Upper lobe of left lung (tissue), 6 donors: ENCODE results near the gene UBE2L6. TPM values are rescaled to one million over a fixed set of nuclear protein-coding genes. Genes with fewer than 3 reads are reported as not detected.

ENCODE experiments used
- ATAC-seq, 2 donors: fragments of 200-7000 bp; cut with Tn5 transposase; one replicate each; pipeline ENCODE4 v1.9.1; 2022; ENCODE audit warnings: mild to moderate bottlenecking in 2 of 2, moderate library complexity in 2 of 2; ENCODE audit not compliant: low FRiP score in 2 of 2
- DNase-seq, 2 donors: peaks; one replicate each; pipeline ENCODE4 v3.0.0-alpha.2; 2019 to 2020
- H3K27ac ChIP-seq, 4 donors: fragments of 200-600 bp; sonication (generic); one replicate each; pipeline ENCODE4 v1.5.1; 2016 to 2019
- H3K27me3 ChIP-seq, 4 donors: fragments of 200-600 bp; sonication (generic); one replicate each; pipeline ENCODE4 v1.5.1; 2017 to 2019
- H3K36me3 ChIP-seq, 4 donors: fragments of 200-600 bp; sonication (generic); one replicate each; pipeline ENCODE4 v1.5.1; 2016 to 2019
- H3K4me1 ChIP-seq, 4 donors: fragments of 200-600 bp; sonication (generic); one replicate each; pipeline ENCODE4 v1.5.1; 2018 to 2019
- H3K4me3 ChIP-seq, 4 donors: fragments of 200-600 bp; sonication (generic); one replicate each; pipeline ENCODE4 v1.5.1; 2017 to 2019; ENCODE audit warnings: mild to moderate bottlenecking in 2 of 4, moderate library complexity in 1 of 4
- H3K9me3 ChIP-seq, 4 donors: fragments of 200-600 bp; sonication (generic); one replicate each; pipeline ENCODE4 v1.5.1; 2018 to 2019
- CTCF ChIP-seq, 6 experiments: fragments of 450-650 bp in 4 of 6; fragments of 200-600 bp in 2 of 6; sonication (generic) in 2 of 6; IDR thresholded peaks; one replicate each; pipeline ENCODE4 v1.5.1; 2016 to 2019; ENCODE audit warnings: antibody characterized with exemption in 6 of 6
- EP300 ChIP-seq, 4 donors: sonication (generic); formaldehyde crosslinking; IDR thresholded peaks; one replicate each; pipeline ENCODE4 v1.5.1; 2017; ENCODE audit warnings: antibody characterized with exemption in 4 of 4, control low read depth in 2 of 4
- POLR2A ChIP-seq, 4 donors: fragments of 450-650 bp; IDR thresholded peaks; one replicate each; pipeline ENCODE4 v1.5.1; 2016 to 2017; ENCODE audit warnings: antibody characterized with exemption in 4 of 4, mild to moderate bottlenecking in 2 of 4
- POLR2AphosphoS5 ChIP-seq, 2 donors: sonication (generic); formaldehyde crosslinking; IDR thresholded peaks; one replicate each; pipeline ENCODE4 v1.5.1; 2017; ENCODE audit warnings: antibody characterized with exemption in 2 of 2
- WGBS, 2 donors: methylation state at CpG; one replicate each; pipeline ENCODE4 v1.1.5; 2017 to 2018; 5-methylcytosine and 5-hydroxymethylcytosine counted together
- total RNA-seq, 6 donors: library from RNA; depleted of rRNA in 4 of 6; stranded (reverse); fragments of >200 nt in 4 of 6; gene quantifications; one replicate each; pipeline versions ENCODE4 v1.1.0 to v1.2.1, GENCODE V29; 2016 to 2021
- donor health status: DM: no; HTN: no; CAD: no; lungs with moderate emphysema.
- donor health status: DM: no; HTN: yes; CAD: no; lungs with severe emphysema.

The UBE2L6 gene
- total RNA-seq, 6 donors from 2014 or later: 39.8 to 142 (median 80.9) TPM

DNA sequence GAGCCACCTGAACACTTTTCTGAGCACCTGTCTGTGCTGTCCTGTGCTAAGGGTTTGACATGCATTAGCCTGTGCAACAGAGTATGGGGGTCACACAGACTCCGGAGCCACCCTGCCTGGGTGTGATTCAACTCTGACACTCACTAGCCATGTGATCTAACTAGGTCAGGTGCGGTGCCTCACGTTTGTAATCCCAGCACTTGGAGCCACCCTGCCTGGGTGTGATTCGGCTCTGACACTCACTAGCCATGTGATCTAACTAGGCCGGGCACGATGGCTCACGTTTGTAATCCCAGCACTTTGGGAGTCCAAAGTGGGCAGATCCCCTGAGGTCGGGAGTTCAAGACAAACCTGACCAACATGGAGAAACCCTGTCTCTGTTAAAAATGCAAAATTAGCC is 11.4 kb downstream of the UBE2L6 start:
- H3K9me3 ChIP-seq: no peaks in the 10 kb centered on the region
- H3K4me3 ChIP-seq: no peak overlapping the region
- no peaks in the 10 kb centered on the region for H3K27me3 ChIP-seq
- no peak for ATAC-seq
- WGBS, 2 donors: 87 to 88% methylated on average over 8 of the region's 8 CpGs
- no peak for TF ChIP-seq POLR2A (IDR thresholded peaks at IDR 0.05)
- no peak overlapping the region for H3K27ac ChIP-seq
- DNase-seq: no peak
- no peaks in the 10 kb centered on the region for H3K4me1 ChIP-seq
- H3K36me3 ChIP-seq: peaks cover 27 to 92% (median 83%) of the 10 kb centered on the region in 4 donors

- no peaks in the 10 kb centered on the region for H3K4me1 ChIP-seq
- DNase-seq: no peak
- no peaks in the 10 kb centered on the region for H3K27me3 ChIP-seq
- ATAC-seq: no peak
- no peak overlapping the region for H3K4me3 ChIP-seq
- no peaks in the 10 kb centered on the region for H3K9me3 ChIP-seq
- WGBS, 2 donors: 85 to 93% methylated on average over 2 of the region's 2 CpGs
- peaks cover 34 to 98% (median 89%) of the 10 kb centered on the region in 4 donors for H3K36me3 ChIP-seq
- TF ChIP-seq POLR2A (IDR thresholded peaks at IDR 0.05) (no peak), POLR2AphosphoS5 (IDR thresholded peaks at IDR 0.05) (no peak), EP300 (IDR thresholded peaks at IDR 0.05) (no peak), CTCF (IDR thresholded peaks at IDR 0.05) (no peak)
- no peak overlapping the region for H3K27ac ChIP-seq
These were observed 12.1 kb downstream of the UBE2L6 start for GRCh38 chr11:57555393-57555792.

DNA sequence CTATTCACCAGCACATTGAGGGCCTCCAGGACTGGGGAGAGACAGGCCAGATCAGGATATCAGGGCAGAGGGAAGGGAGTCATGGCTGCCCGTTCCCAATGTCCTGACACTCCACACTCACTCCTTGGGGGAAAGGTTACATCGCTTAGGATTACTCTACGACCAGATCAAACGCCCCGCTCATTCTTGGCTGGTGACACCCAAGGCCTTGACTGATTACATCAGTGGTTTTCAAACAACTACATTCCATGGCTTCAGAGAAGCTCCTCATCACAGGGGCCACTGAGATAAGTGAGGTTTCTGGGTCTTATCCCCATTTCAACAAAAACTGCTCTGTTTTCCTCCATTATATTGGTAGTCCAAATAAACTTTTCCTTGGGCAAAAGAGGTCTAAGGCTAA is 15.0 kb downstream of the UBE2L6 start:
- 75 to 97% methylated on average over 5 of the region's 5 CpGs for WGBS, 2 donors
- H3K27ac ChIP-seq: no peak overlapping the region
- no peak for DNase-seq
- no peaks in the 10 kb centered on the region for H3K27me3 ChIP-seq
- no peaks in the 10 kb centered on the region for H3K4me1 ChIP-seq
- H3K36me3 ChIP-seq: peaks cover 37 to 100% (median 92%) of the 10 kb centered on the region in 4 donors
- no peaks in the 10 kb centered on the region for H3K9me3 ChIP-seq
- TF ChIP-seq POLR2AphosphoS5 (IDR thresholded peaks at IDR 0.05): no peak
- no peak for TF ChIP-seq EP300 (IDR thresholded peaks at IDR 0.05)
- TF ChIP-seq POLR2A (IDR thresholded peaks at IDR 0.05): no peak
- TF ChIP-seq CTCF (IDR thresholded peaks at IDR 0.05): no peak
- ATAC-seq: no peak
- H3K4me3 ChIP-seq: no peak overlapping the region

DNA sequence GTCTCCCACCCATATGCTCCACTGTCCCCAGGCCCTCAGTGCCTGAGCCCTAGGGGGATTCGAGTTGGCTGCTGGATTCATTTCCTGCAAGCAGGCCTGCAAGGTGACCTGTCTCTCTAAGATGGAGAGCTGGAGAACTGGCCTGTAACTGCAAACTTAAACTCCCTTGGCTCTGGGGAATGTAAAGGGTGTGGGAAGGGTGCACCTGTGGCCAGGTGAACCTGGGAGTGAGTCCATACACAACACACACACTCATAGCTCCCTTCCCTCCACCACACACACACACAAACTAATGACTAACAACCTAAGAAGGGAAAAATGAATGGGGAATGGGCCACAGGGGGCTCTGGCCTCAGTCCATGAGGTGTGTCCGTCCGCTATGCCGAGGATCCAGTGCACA is 15.5 kb downstream of the UBE2L6 start:
- WGBS, 2 donors: 94 to 97% methylated on average over 4 of the region's 4 CpGs
- H3K27me3 ChIP-seq: no peaks in the 10 kb centered on the region
- H3K27ac ChIP-seq: no peak overlapping the region
- DNase-seq (no peak), ATAC-seq (no peak)
- TF ChIP-seq CTCF (IDR thresholded peaks at IDR 0.05): no peak
- TF ChIP-seq POLR2A (IDR thresholded peaks at IDR 0.05): no peak
- TF ChIP-seq POLR2AphosphoS5 (IDR thresholded peaks at IDR 0.05): no peak
- TF ChIP-seq EP300 (IDR thresholded peaks at IDR 0.05): no peak
- no peak overlapping the region for H3K4me3 ChIP-seq
- H3K4me1 ChIP-seq: no peaks in the 10 kb centered on the region
- H3K36me3 ChIP-seq: peaks cover 37 to 99% (median 87%) of the 10 kb centered on the region in 4 donors
- H3K9me3 ChIP-seq: no peaks in the 10 kb centered on the region

DNA sequence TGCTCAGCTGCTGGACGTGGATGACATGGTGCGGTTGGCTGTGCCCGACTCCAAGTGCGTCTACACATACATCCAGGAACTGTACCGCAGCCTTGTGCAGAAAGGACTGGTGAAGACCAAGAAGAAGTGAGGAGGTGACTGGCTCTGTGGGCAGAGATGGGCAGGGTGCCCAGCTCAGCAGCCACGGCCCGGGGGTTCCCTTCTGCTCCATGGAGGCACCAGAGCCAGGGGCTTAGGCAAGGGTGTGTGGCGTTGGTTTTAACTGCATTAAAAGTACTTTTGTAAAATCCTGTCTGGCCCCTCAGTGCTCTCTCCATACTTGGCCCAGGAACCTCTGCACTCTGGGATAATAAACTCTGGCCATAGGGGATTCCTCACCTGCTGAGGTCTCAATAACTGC is 17.5 kb downstream of the UBE2L6 start:
- 84 to 96% methylated on average over 8 of the region's 8 CpGs for WGBS, 2 donors
- Histone ChIP-seq H3K27me3 (no peaks in the 10 kb centered on the region), H3K27ac (no peak overlapping the region), H3K9me3 (no peaks in the 10 kb centered on the region), H3K4me3 (no peak overlapping the region), H3K36me3 (peaks cover 37 to 90% (median 76%) of the 10 kb centered on the region in 4 donors), H3K4me1 (no peaks in the 10 kb centered on the region)
- DNase-seq (peak in 1 of 2 donors; percentile 56), ATAC-seq (no peak)
- TF ChIP-seq CTCF (IDR thresholded peaks at IDR 0.05) (no peak), POLR2A (IDR thresholded peaks at IDR 0.05) (no peak), POLR2AphosphoS5 (IDR thresholded peaks at IDR 0.05) (no peak), EP300 (IDR thresholded peaks at IDR 0.05) (no peak)
